Astrocyte of the hippocampus (primary cell): Measurements from ENCODE around the gene PTCD3.
A peak's percentile ranks its signal among the peaks of the same experiment; 100 is the strongest.

Experiments
- DNase-seq: peaks from one replicate; pipeline ENCODE4 v3.0.0; 2011; ENCODE audit warnings: low read depth, low spot score

The PTCD3 gene

DNA sequence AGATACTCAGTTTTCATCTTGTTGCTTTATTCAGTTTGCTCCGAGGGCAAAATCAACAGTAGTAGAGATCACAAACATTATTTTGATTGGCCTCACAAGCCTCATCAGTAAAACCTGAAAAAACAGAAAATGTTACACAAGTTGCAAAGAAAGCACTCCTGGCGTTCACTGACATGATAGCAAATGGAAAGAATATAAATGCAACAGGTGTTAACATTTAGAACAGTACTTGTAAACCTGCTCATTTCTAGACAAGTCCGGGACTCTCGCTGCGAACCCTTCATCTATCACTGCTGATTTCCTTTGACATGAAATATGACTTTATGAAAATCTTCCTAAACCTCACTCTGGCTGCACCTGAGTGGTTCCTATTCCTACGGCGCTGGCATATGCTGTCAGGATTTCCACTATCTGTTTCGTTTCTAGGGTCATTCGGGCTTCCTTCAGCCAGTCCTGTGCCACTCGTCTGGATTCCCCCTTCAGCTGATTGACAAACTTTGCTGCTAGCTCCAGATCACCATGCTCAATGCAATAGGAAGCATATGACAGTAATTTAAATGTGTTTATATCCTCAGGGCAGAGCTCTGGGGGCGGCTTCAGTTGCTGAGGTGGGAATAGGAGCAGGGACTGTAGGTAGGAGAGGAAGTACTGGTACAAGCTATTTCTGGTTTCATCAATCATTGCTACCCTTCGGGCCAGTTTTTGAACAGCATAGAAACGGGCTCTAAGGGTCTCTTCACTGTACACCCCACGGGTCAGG, 38.1 kb downstream of the PTCD3 start:
- DNase-seq = no peak

GRCh38 chr2:86147793-86148192, 41.8 kb downstream of the PTCD3 start:
- no peak for DNase-seq

DNA sequence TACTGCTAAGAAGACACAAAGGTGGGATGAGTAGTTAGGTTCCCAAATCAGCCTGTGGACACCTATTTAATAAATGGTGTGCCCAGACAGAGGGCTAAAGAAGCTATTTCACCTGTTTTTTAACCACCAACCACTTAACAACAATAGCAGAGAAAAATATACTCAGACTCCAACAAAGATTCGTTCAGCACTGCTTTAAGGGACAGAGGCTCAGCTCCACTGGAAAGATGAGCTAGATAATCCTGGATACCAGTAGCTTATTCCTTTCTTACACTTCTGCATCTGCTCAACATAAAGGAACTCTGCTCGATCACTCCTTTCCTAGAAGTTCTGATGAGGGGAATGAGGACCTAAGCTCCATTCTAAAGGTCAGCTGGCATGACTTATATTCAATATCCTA, 44.5 kb downstream of the PTCD3 start:
- DNase-seq = no peak

- DNase-seq = no peak
Measured at GRCh38 chr2:86157009-86157556, 51.0 kb downstream of the PTCD3 start.

GRCh38 chr2:86158286-86158685, 52.3 kb downstream of the PTCD3 start:
- DNase-seq = no peak

DNA sequence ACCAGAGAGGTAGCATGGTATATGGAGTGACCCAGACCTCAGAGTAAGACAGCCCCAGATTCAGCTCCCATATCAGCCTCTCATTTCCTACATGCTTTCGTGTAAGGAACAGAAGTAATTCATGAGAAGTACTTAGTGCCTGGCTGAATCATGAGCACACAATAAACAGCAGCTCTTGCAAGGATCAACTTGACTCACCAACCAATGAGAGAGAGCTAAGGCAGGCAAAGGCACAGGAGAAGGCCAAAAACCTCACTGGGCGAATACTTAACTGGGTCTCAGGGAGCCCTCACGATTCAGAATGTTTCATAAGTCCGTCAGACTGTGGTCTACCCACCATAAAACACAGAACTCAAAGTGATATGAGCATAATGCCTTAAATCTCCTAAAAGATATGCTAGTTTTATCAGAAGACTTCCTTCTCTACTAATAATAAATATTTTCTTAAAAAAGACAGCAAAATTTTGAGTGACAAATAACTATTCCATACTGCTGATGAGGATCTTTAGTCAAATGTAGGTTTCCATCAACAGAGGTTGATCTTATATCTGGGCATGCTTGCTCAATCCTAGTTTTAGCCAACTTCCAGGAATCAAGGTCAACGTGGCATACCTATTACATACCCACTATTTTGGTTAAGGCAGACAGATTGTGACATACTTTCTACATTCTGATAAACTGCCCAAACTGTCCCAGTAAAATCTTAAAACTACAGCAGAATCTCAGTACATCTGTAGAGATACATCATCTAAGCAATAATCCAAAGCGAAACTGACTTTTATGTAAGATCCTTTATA, 54.3 kb downstream of the PTCD3 start:
- DNase-seq = peak; percentile 37

GRCh38 chr2:86170449-86170848, 64.4 kb downstream of the PTCD3 start:
- DNase-seq = no peak

GRCh38 chr2:86171295-86171694, 65.3 kb downstream of the PTCD3 start:
- no peak for DNase-seq

GRCh38 chr2:86172610-86173009, 66.6 kb downstream of the PTCD3 start:
- no peak for DNase-seq

DNA sequence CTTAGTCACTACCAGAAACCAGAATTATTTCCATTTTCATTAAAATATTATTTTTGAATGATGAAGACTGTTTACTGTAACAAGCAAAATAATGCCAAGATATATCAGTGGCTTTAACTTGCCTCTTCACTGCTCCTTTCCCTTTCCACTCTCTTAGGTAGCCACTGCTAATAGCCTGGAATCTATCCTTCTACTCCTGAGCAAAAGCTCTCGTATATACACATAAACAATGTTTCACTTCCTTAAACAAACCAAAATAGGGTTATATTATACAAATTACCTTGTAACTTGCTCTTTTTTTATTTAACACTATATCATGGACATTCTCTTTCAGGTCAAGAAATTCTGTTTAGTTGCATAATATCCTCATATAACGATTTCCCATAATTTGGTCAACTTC, 68.4 kb downstream of the PTCD3 start:
- no peak for DNase-seq

- no peak for DNase-seq
Measured at GRCh38 chr2:86175828-86176227, 69.8 kb downstream of the PTCD3 start.

DNA sequence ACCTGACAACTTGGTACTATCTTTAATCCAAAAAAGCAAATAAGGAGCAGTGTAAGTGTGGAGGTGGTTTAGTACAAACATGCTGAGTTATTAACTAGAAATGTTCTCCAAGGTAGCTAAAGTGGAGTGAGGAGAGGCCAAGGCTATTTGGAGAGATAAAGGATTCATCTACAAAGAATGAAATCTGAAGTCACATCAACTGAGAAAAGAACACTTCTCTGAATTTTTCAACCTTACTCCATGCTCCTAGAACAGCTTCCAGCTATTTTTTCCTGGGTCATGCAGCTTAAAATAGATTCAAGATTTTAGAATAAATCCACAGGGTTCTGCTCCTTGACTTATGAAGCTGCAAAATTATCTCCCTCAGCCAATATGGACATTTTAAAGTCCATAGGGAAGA, 70.6 kb downstream of the PTCD3 start:
- no peak for DNase-seq

DNA sequence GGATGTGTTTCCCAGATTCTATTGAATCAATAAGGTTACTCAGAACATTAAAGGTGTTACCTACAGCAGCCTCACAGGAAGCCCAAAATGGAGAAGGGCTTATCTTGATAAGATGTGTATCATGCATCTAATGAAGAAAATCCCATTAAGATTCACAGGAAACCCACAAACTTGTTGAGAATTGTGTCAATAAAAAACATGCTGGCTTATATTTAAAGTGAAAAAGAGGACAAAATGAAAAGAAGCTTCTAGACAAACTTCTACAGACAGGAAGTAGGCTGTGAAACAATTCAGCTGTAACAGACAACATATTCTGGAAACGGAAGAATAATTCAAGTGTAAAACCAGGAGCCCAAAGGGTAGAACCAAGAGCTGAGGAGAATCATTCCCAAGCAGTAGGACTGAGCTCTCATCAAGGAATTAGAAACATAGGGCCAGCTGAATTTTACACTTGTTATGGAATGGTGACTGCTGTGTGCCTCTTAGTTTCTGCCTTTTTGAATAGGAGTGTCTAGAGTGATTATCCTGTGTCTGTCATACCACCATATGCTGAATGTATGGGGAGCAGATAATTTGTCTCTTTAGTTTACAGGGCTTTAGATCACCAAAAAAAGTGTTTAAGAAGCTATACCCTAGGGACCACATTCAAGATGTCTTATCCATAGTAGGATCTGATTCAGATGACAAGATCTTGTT, 79.6 kb downstream of the PTCD3 start:
- no peak for DNase-seq

- DNase-seq = no peak
Measured at GRCh38 chr2:86186431-86186830, 80.4 kb downstream of the PTCD3 start.

GRCh38 chr2:86189782-86190416, 83.9 kb downstream of the PTCD3 start:
- no peak for DNase-seq
